CD14-positive monocyte (primary cell): ENCODE data around the gene TICAM1. TPM values are rescaled to one million over a fixed set of nuclear protein-coding genes. Genes with fewer than 3 reads are reported as not detected.

Experiments
- DNase-seq, 3 donors: peaks; one replicate each; pipeline ENCODE4 v3.0.0-alpha.2; 2011 to 2022
- H2AFZ ChIP-seq: 2 replicates; pipeline ENCODE4 v1.6.0; 2012; ENCODE audit warnings: mild to moderate bottlenecking, low read depth, low read length, inconsistent platforms; ENCODE audit not compliant: insufficient read depth, poor library complexity, severe bottlenecking
- H3K27ac ChIP-seq, 2 donors: 1 replicate in 1 of 2; 2 replicates in 1 of 2; pipeline ENCODE4 v1.5.1; 2012 to 2013; ENCODE audit warnings: low read length in 2 of 2, control low read depth in 1 of 2, inconsistent platforms in 1 of 2, low read depth in 1 of 2, mild to moderate bottlenecking in 1 of 2
- H3K27me3 ChIP-seq, 2 donors: one replicate each; pipeline versions ENCODE4 v1.6.0 to v1.6.1; 2011 to 2013; ENCODE audit warnings: low read length in 2 of 2; ENCODE audit not compliant: control insufficient read depth in 2 of 2, insufficient read depth in 2 of 2
- H3K36me3 ChIP-seq, 2 donors: replicated peaks in 1 of 2; 1 replicate in 1 of 2; 2 replicates in 1 of 2; pipeline versions ENCODE4 v1.5.1 to v1.6.1; 2012 to 2013; ENCODE audit warnings: low read length in 2 of 2, control low read depth in 1 of 2, inconsistent platforms in 1 of 2, mild to moderate bottlenecking in 1 of 2; ENCODE audit not compliant: insufficient read depth in 2 of 2, control insufficient read depth in 1 of 2
- H3K4me1 ChIP-seq, 2 donors: 1 replicate in 1 of 2; 2 replicates in 1 of 2; pipeline versions ENCODE4 v1.5.1 to v1.6.1; 2012 to 2013; ENCODE audit warnings: low read length in 2 of 2, control low read depth in 1 of 2, inconsistent platforms in 1 of 2, mild to moderate bottlenecking in 1 of 2, moderate library complexity in 1 of 2; ENCODE audit not compliant: insufficient read depth in 2 of 2, control insufficient read depth in 1 of 2
- H3K4me2 ChIP-seq: replicated peaks from 2 replicates; pipeline ENCODE3; 2012; ENCODE audit warnings: low read length, moderate library complexity, mild to moderate bottlenecking; ENCODE audit not compliant: poor library complexity, severe bottlenecking; ENCODE audit errors: extremely low read depth
- H3K4me3 ChIP-seq, 3 experiments: fragments of 200-600 bp in 1 of 3; sonication (generic) in 1 of 3; replicated peaks in 1 of 3; 1 replicate in 2 of 3; 2 replicates in 1 of 3; pipeline ENCODE4 v1.5.1; 2011 to 2013; ENCODE audit warnings: low read length in 3 of 3, mild to moderate bottlenecking in 3 of 3, control low read depth in 2 of 3, low read depth in 2 of 3, inconsistent platforms in 1 of 3, moderate library complexity in 1 of 3
- H3K79me2 ChIP-seq: 2 replicates; pipeline ENCODE4 v1.6.0; 2012; ENCODE audit warnings: mild to moderate bottlenecking, control low read depth, inconsistent platforms, low read length, moderate library complexity; ENCODE audit not compliant: insufficient read depth
- H3K9ac ChIP-seq: 2 replicates; pipeline ENCODE4 v1.6.0; 2017; ENCODE audit warnings: low read length, mild to moderate bottlenecking; ENCODE audit not compliant: insufficient read depth, poor library complexity, severe bottlenecking
- H3K9me3 ChIP-seq, 2 donors: replicated peaks in 1 of 2; 1 replicate in 1 of 2; 2 replicates in 1 of 2; pipeline versions ENCODE4 v1.5.1 to v1.6.1; 2012 to 2013; ENCODE audit warnings: low read length in 2 of 2, control low read depth in 1 of 2; ENCODE audit not compliant: control insufficient read depth in 1 of 2, insufficient read depth in 1 of 2
- H4K20me1 ChIP-seq: 2 replicates; pipeline ENCODE4 v1.6.0; 2012; ENCODE audit warnings: mild to moderate bottlenecking, low read length, control low read depth, moderate library complexity; ENCODE audit not compliant: insufficient read depth
- H3K27ac Mint-ChIP-seq, 7 donors: one replicate each; pipeline ENCODE4 v1.8.0; 2020; ENCODE audit warnings: mild to moderate bottlenecking in 7 of 7, mixed read lengths in 7 of 7, moderate library complexity in 6 of 7, inconsistent platforms in 2 of 7
- H3K27me3 Mint-ChIP-seq, 3 donors: one replicate each; pipeline ENCODE4 v1.8.0; 2021 to 2022; ENCODE audit warnings: low read depth in 3 of 3, mild to moderate bottlenecking in 3 of 3, mixed read lengths in 3 of 3, moderate library complexity in 3 of 3, inconsistent platforms in 1 of 3
- H3K36me3 Mint-ChIP-seq, 2 donors: one replicate each; pipeline ENCODE4 v1.8.0; 2020; ENCODE audit warnings: mixed read lengths in 2 of 2, inconsistent platforms in 1 of 2, mild to moderate bottlenecking in 1 of 2
- H3K4me1 Mint-ChIP-seq: one replicate; pipeline ENCODE4 v1.8.0; 2020; ENCODE audit warnings: mild to moderate bottlenecking, mixed read lengths
- H3K4me3 Mint-ChIP-seq, 2 donors: one replicate each; pipeline ENCODE4 v1.8.0; 2020; ENCODE audit warnings: mild to moderate bottlenecking in 2 of 2, mixed read lengths in 2 of 2, moderate library complexity in 1 of 2
- H3K9me3 Mint-ChIP-seq, 7 donors: one replicate each; pipeline ENCODE4 v1.8.0; 2020 to 2022; ENCODE audit warnings: mixed read lengths in 7 of 7, mild to moderate bottlenecking in 6 of 7, moderate library complexity in 6 of 7, inconsistent platforms in 2 of 7
- whole genome bisulfite sequencing: methylation state at CpG from one replicate; pipeline ENCODE4 v1.1.5; 2013; ENCODE audit warnings: missing lambda C conversion rate; ENCODE audit not compliant: insufficient coverage; 5-methylcytosine and 5-hydroxymethylcytosine counted together
- intact Hi-C, 2 donors: fragments of 100-400 bp; cut with micrococcal nuclease; formaldehyde crosslinking; loops; one replicate each; pipeline versions ENCODE4 v1.15.0 to v1.15.1; 2023
- polyA plus RNA-seq, 3 donors: library from polyadenylated mRNA; depleted of rRNA in 1 of 3; unstranded in 2 of 3; stranded (reverse) in 1 of 3; fragments of 300-500 nt in 2 of 3; fragments of >200 nt in 1 of 3; fragmentation: Illumina TruSeq in 2 of 3; gene quantifications; 1 replicate in 2 of 3; 2 replicates in 1 of 3; pipeline ENCODE4 v1.2.3, GENCODE V29; 2012 to 2021
- TF ChIP-seq, protein P1 (sequence below): fragments of 200-600 bp; IDR thresholded peaks from one replicate; pipeline ENCODE4 v1.8.0; 2022; ENCODE audit warnings: antibody characterized with exemption, mild to moderate bottlenecking

Gene TICAM1
- polyA plus RNA-seq, 3 donors: 5.9 to 10.7 (median 9.2) TPM

DNA sequence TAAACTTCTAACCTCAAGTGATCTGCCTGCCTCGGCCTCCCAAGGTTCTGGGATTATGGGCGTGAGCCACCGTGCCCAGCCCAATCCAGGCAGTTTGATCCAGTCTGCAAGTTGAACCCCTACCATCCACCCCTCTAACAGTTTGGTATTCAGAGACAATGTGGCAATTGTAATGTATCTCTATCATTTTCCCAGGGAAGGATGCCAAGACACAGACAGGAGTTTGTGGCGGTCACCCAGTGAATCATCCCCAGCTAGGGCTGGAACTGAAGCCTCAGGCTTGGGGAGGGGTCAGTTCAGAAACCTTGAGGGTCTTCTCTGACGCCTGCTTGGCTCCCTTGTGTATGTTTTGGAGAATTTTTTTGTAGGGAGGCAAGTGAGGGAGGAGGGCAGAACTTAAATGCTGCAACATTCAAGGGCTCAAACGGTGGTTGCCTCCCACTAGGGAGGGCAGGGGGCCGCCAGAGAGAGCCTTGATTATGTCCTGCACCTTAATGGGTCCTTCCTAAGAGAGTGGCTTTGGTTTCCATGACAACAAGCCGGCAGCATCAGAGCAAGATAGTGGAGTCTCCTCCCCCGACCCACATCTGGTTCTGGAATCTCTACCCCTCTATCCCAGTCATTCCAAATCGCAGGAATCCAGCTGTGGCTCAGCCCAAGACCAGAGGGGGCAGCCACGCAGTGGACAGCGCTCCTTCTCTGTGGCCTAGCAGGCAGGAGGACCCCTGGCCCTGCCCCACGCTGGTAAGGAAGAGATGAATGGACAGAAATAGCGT lies 54.9 kb downstream of the TICAM1 start:
- no peak overlapping the region for H3K27ac ChIP-seq
- no peaks in the 10 kb centered on the region for H3K4me1 ChIP-seq
- H3K36me3 Mint-ChIP-seq: no peaks in the 10 kb centered on the region
- no peak overlapping the region for H3K4me3 Mint-ChIP-seq
- no peak overlapping the region for H3K4me3 ChIP-seq
- H3K9me3 ChIP-seq: peaks cover 5 to 9% of the 10 kb centered on the region in 2 donors
- H3K4me2 ChIP-seq: no peak overlapping the region
- H3K4me1 Mint-ChIP-seq: no peaks in the 10 kb centered on the region
- H3K79me2 ChIP-seq: no peaks in the 10 kb centered on the region
- no peak overlapping the region for H3K9ac ChIP-seq
- DNase-seq: no peak
- H3K9me3 Mint-ChIP-seq: peaks cover 3 to 19% (median 10%) of the 10 kb centered on the region in 7 donors
- no peaks in the 10 kb centered on the region for H3K27me3 ChIP-seq
- peaks cover 20 to 29% (median 22%) of the 10 kb centered on the region in 3 donors for H3K27me3 Mint-ChIP-seq
- no peaks in the 10 kb centered on the region for H3K36me3 ChIP-seq
- peak overlapping the region in 1 of 7 donors; percentile 3 for H3K27ac Mint-ChIP-seq
- intact Hi-C loops: no loop called here
- H4K20me1 ChIP-seq: no peaks in the 10 kb centered on the region
- no peak overlapping the region for H2AFZ ChIP-seq
- WGBS: 56% methylated on average over 8 of the region's 14 CpGs
- TF ChIP-seq, protein P1, sequence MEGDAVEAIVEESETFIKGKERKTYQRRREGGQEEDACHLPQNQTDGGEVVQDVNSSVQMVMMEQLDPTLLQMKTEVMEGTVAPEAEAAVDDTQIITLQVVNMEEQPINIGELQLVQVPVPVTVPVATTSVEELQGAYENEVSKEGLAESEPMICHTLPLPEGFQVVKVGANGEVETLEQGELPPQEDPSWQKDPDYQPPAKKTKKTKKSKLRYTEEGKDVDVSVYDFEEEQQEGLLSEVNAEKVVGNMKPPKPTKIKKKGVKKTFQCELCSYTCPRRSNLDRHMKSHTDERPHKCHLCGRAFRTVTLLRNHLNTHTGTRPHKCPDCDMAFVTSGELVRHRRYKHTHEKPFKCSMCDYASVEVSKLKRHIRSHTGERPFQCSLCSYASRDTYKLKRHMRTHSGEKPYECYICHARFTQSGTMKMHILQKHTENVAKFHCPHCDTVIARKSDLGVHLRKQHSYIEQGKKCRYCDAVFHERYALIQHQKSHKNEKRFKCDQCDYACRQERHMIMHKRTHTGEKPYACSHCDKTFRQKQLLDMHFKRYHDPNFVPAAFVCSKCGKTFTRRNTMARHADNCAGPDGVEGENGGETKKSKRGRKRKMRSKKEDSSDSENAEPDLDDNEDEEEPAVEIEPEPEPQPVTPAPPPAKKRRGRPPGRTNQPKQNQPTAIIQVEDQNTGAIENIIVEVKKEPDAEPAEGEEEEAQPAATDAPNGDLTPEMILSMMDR: no peak

DNA sequence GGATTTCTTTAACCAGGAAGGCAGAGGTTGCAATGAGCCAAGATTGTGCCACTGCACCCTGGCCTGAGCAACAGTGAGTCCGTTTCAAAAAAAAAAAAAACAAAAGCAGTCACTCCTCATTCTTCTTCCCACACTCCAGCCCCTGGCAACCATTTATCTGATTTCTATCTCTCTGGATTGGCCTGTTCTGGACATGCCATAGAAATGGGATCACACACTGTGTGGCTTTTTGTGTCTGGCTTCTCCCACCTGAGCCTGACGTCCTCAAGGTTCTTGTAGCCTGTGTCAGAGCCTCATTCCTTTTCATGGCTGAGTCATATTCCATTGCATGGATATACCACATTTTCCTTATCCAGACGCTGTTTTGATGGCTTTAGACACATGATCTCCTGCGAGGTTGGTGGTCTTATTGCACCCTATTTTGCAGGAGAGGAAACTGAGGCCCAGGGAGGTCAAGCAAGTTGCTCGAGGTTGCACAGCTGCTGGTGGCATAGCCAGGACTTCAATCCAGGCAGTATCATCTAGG lies 55.8 kb downstream of the TICAM1 start:
- TF ChIP-seq, protein P1: no peak
- no peak overlapping the region for H3K4me3 Mint-ChIP-seq

More for the DNA sequence above, 55.8 kb downstream of the TICAM1 start:
- no peak overlapping the region for H3K27ac ChIP-seq
- peaks cover 0 to under 1% of the 10 kb centered on the region in 2 donors for H3K9me3 ChIP-seq
- no peaks in the 10 kb centered on the region for H4K20me1 ChIP-seq
- 74% methylated on average over 3 of the region's 5 CpGs for WGBS
- H3K27ac Mint-ChIP-seq: no peak overlapping the region
- peaks cover 0 to 12% (median 4%) of the 10 kb centered on the region in 7 donors for H3K9me3 Mint-ChIP-seq
- H3K4me2 ChIP-seq: no peak overlapping the region
- H2AFZ ChIP-seq: no peak overlapping the region
- intact Hi-C loops: no loop called here
- no peaks in the 10 kb centered on the region for H3K36me3 Mint-ChIP-seq
- no peaks in the 10 kb centered on the region for H3K79me2 ChIP-seq
- no peaks in the 10 kb centered on the region for H3K4me1 ChIP-seq
- no peak overlapping the region for H3K4me3 ChIP-seq
- no peak for DNase-seq
- peaks cover 15 to 24% (median 20%) of the 10 kb centered on the region in 3 donors for H3K27me3 Mint-ChIP-seq
- H3K9ac ChIP-seq: no peak overlapping the region
- no peaks in the 10 kb centered on the region for H3K4me1 Mint-ChIP-seq
- H3K27me3 ChIP-seq: no peaks in the 10 kb centered on the region
- no peaks in the 10 kb centered on the region for H3K36me3 ChIP-seq
